AG10803 (cell line): ENCODE measurements around the gene TBC1D22A.
A peak's percentile ranks its signal among the peaks of the same experiment; 100 is the strongest.

Experiments
- DNase-seq: peaks from one replicate; pipeline ENCODE4 v3.0.0; 2010; ENCODE audit warnings: low read depth
- H3K4me3 ChIP-seq: 2 replicates; pipeline ENCODE4 v1.5.1; 2011; ENCODE audit warnings: mild to moderate bottlenecking, low read length, control low read depth
- TF ChIP-seq, protein P1 (sequence below): conservative IDR thresholded peaks from 2 replicates; pipeline ENCODE4 v1.5.1; 2011; ENCODE audit warnings: mild to moderate bottlenecking, low read length, control low read depth, inconsistent platforms

TBC1D22A gene

GRCh38 chr22:46923394-46923793, 160.9 kb downstream of the TBC1D22A start:
- H3K4me3 ChIP-seq, result no peak overlapping the region
- no peak for DNase-seq
- TF ChIP-seq, protein P1, sequence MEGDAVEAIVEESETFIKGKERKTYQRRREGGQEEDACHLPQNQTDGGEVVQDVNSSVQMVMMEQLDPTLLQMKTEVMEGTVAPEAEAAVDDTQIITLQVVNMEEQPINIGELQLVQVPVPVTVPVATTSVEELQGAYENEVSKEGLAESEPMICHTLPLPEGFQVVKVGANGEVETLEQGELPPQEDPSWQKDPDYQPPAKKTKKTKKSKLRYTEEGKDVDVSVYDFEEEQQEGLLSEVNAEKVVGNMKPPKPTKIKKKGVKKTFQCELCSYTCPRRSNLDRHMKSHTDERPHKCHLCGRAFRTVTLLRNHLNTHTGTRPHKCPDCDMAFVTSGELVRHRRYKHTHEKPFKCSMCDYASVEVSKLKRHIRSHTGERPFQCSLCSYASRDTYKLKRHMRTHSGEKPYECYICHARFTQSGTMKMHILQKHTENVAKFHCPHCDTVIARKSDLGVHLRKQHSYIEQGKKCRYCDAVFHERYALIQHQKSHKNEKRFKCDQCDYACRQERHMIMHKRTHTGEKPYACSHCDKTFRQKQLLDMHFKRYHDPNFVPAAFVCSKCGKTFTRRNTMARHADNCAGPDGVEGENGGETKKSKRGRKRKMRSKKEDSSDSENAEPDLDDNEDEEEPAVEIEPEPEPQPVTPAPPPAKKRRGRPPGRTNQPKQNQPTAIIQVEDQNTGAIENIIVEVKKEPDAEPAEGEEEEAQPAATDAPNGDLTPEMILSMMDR, result no peak

DNA sequence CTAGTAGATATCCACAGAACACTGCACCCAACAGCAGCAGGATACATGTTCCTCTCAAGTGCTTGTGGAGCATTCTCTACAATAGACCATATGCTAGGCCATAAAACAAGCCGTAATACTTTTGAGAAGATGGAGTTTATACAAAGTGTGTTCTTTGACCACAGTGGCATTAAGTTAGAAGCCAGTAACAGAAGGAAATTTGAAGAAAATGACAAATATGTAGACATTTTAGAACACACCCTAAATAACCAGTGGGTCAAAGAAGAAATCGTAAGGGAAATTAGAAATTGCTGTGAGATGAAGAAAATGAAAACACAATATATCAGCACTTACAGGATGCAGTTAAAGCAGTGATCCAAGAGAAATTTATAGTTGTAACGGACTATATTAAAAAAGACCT, 163.4 kb downstream of the TBC1D22A start:
- DNase-seq, result no peak
- no peak overlapping the region for H3K4me3 ChIP-seq
- TF ChIP-seq, protein P1, result no peak

GRCh38 chr22:46929046-46929709, 166.7 kb downstream of the TBC1D22A start:
- no peak for DNase-seq
- TF ChIP-seq, protein P1, result no peak
- no peak overlapping the region for H3K4me3 ChIP-seq

GRCh38 chr22:46929710-46930204, 167.3 kb downstream of the TBC1D22A start:
- TF ChIP-seq, protein P1, result no peak
- DNase-seq, result no peak

DNA sequence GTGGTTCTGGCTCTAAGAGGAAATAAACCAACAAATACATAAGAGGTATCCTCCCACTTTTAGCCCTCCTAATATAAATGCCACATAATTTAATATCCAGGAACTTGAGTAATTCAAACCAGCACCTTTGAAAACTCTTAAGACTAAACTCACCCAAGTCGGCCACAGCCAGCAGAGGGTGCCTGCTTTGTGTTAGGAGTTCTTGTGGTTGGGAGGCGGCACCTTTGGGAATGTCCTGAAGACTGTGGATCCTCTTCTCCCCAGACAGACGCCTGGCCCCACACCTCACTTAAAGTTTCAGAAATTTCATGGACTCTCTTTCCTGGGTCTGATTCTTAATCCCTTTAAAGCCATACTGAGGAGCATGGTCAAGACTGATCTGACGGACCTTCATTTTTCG, 169.0 kb downstream of the TBC1D22A start:
- TF ChIP-seq, protein P1, result peak; percentile 18; the same call in 1 of the 2 replicates
- H3K4me3 ChIP-seq, result no peak overlapping the region
- DNase-seq, result peak; percentile 18

More at GRCh38 chr22:46929710-46930204, 167.3 kb downstream of the TBC1D22A start:
- H3K4me3 ChIP-seq, result no peak overlapping the region

- no peak overlapping the region for H3K4me3 ChIP-seq
- TF ChIP-seq, protein P1, result no peak
- no peak for DNase-seq
Observed at GRCh38 chr22:46931881-46932280, 169.4 kb downstream of the TBC1D22A start.
